Vagina (tissue), 2 donors: ENCODE results near the gene SLC13A5.

Experiments
- CTCF ChIP-seq, 3 experiments: fragments of 450-650 bp in 2 of 3; fragments of 200-600 bp in 1 of 3; sonication (generic) in 1 of 3; IDR thresholded peaks; one replicate each; pipeline ENCODE4 v1.5.1; 2017 to 2019; ENCODE audit warnings: antibody characterized with exemption in 3 of 3, mild to moderate bottlenecking in 2 of 3, moderate library complexity in 2 of 3
- POLR2A ChIP-seq, 2 donors: fragments of 450-650 bp; IDR thresholded peaks; one replicate each; pipeline ENCODE4 v1.6.1; 2017; ENCODE audit warnings: antibody characterized with exemption in 2 of 2, mild to moderate bottlenecking in 2 of 2, moderate library complexity in 2 of 2
- POLR2AphosphoS5 ChIP-seq, 2 donors: sonication (generic); formaldehyde crosslinking; IDR thresholded peaks; one replicate each; pipeline ENCODE4 v1.9.0; 2017; ENCODE audit warnings: antibody characterized with exemption in 2 of 2, mild to moderate bottlenecking in 2 of 2, low read depth in 1 of 2; ENCODE audit not compliant: insufficient read depth in 1 of 2

- TF ChIP-seq CTCF (IDR thresholded peaks at IDR 0.05) (no peak), POLR2A (IDR thresholded peaks at IDR 0.05) (no peak), POLR2AphosphoS5 (IDR thresholded peaks at IDR 0.05; ENCODE audit: insufficient read depth in 1 of 2, low read depth in 1 of 2) (no peak)
Observed at GRCh38 chr17:6683081-6683684, 30.0 kb downstream of the SLC13A5 start.
